GM10248 (cell line): ENCODE data around the gene DGCR8.

Experiments used
- CTCF ChIA-PET: fragments of 300-600 bp; sonication (Branson Sonifier 250); formaldehyde crosslinking; extraction: SDS; loops from one replicate; lab custom pipeline; 2021; ENCODE audit warnings: antibody characterized with exemption; lab: Yijun Ruan, JAX
- POLR2A ChIA-PET: fragments of 350-650 bp; sonication (Branson Sonifier 250); formaldehyde crosslinking; extraction: SDS; loops from one replicate; lab custom pipeline; 2020; ENCODE audit warnings: antibody characterized with exemption; lab: Yijun Ruan, JAX
- DNase-seq: peaks from one replicate; pipeline ENCODE4 v3.0.0; 2012; ENCODE audit errors: extremely low spot score
- CTCF ChIP-seq: IDR thresholded peaks from 2 replicates; pipeline ENCODE4 v1.5.1; 2012; ENCODE audit warnings: mild to moderate bottlenecking, low read depth; ENCODE audit errors: extremely low read depth, missing control alignments, control extremely low read depth

Gene DGCR8

GRCh38 chr22:20146777-20147176, 66.7 kb downstream of the DGCR8 start:
- peak; percentile 83 for DNase-seq
- no peak for TF ChIP-seq CTCF
- POLR2A ChIA-PET: no interaction called here
- CTCF ChIA-PET: interaction anchor here (1.0 kb wide), 1 partner anchor 10 kb away, joined by 3 read pairs; no protein-coding TSS in a partner anchor

DNA sequence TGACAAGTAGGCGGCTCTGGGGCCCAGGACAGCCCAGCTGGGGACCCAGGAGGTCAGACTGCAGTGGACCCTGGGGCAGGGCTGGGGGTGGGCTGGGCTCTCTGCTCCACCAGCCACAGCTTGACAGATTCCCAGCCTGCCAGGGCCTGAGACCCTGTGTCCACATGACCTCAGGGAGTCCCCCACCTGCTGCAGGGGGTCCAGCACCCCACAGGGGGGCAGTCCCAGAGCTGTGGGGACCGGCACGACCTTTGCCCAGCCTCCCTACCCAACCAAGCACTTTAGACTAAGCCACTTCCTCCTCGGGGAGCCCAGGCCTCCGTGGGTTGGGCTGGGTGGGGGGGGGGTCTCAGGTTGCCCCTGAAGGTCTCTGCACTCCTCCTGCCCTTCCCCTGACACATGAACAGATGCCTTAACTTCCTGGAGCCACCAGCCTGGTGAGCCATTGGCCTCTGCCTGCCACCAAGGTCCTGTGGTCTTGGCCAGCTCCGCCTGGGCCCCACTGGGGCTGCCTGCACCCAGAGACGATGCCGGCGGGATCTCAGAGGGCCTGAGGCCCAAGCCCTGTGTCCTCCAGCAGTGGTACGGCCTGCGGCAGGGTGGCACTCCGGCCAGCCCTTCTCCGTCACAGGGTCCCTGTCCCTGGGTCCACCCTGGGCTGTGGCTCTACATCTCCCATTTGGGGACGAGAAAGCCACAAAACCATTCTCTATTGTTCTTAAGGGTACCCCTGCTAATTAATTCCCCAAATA, 67.4 kb downstream of the DGCR8 start:
- no peak for TF ChIP-seq CTCF
- no peak for DNase-seq
- ChIA-PET POLR2A (no interaction called here), CTCF (interaction anchor here (1.0 to 1.3 kb wide), 2 partner anchors 10 kb away, joined by 3 to 6 read pairs; no protein-coding TSS in a partner anchor)

- DNase-seq: no peak
- POLR2A ChIA-PET: interaction anchor here (0.5 kb wide), 1 partner anchor 31 kb away, joined by 4 read pairs; the partner anchor contains the start of gene TRMT2A
- CTCF ChIA-PET: interaction anchor here (1.3 kb wide), 1 partner anchor 9 kb away, joined by 6 read pairs; no protein-coding TSS in a partner anchor
- no peak for TF ChIP-seq CTCF
Measured at GRCh38 chr22:20148414-20148813, 68.4 kb downstream of the DGCR8 start.

- DNase-seq: no peak
- ChIA-PET CTCF (no interaction called here), POLR2A (no interaction called here)
- TF ChIP-seq CTCF: no peak
Measured at GRCh38 chr22:20149257-20150250, 69.5 kb downstream of the DGCR8 start.

- ChIA-PET CTCF (no interaction called here), POLR2A (no interaction called here)
- no peak for TF ChIP-seq CTCF
- DNase-seq: no peak
Measured at GRCh38 chr22:20150381-20151275, 70.6 kb downstream of the DGCR8 start, which contains the start of gene CCDC188. CCDC188 (minus strand) TSS chr22:20151055; CDS start chr22:20150986, 69 bp downstream.

DNA sequence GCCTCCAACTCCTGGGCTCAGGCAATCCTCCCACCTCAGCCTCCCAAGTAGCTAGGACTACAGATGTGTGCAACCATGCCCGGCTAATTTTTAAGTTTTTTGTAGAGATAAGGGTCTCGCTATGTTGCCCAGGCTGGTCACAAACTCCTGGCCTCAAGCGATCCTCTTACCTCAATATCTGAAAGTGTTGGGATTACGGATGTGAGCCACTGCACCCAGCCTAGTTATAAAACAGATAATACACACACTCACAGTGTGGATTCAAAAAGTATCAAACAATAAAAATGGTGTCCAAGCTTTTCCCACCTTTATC, 71.2 kb downstream of the DGCR8 start:
- no peak for DNase-seq
- CTCF ChIA-PET: no interaction called here
- POLR2A ChIA-PET: no interaction called here
- TF ChIP-seq CTCF: no peak
